Stimulated activated CD4-positive, alpha-beta T cell treated with anti-CD3 and anti-CD28 coated beads, Interleukin-2, amount 100 ng/mL, for 4 hours (primary cell): Measurements from ENCODE around the gene DUSP9.
"Not testable (repeated sequence)": the region's sequence is repeated elsewhere in the genome, so short reads cannot be mapped to it uniquely, and the experiment has no call there.

Source experiments
- DNase-seq: peaks from one replicate; pipeline ENCODE4 v3.0.0-alpha.2; 2020; ENCODE audit warnings: low read depth

Gene DUSP9

GRCh38 chrX:153691032-153691827 is 44.2 kb downstream of the DUSP9 start:
- DNase-seq = not testable (repeated sequence)

- no peak for DNase-seq
Observed at GRCh38 chrX:153692003-153692402, 45.0 kb downstream of the DUSP9 start.

GRCh38 chrX:153692611-153693156 is 45.7 kb downstream of the DUSP9 start:
- no peak for DNase-seq

DNA sequence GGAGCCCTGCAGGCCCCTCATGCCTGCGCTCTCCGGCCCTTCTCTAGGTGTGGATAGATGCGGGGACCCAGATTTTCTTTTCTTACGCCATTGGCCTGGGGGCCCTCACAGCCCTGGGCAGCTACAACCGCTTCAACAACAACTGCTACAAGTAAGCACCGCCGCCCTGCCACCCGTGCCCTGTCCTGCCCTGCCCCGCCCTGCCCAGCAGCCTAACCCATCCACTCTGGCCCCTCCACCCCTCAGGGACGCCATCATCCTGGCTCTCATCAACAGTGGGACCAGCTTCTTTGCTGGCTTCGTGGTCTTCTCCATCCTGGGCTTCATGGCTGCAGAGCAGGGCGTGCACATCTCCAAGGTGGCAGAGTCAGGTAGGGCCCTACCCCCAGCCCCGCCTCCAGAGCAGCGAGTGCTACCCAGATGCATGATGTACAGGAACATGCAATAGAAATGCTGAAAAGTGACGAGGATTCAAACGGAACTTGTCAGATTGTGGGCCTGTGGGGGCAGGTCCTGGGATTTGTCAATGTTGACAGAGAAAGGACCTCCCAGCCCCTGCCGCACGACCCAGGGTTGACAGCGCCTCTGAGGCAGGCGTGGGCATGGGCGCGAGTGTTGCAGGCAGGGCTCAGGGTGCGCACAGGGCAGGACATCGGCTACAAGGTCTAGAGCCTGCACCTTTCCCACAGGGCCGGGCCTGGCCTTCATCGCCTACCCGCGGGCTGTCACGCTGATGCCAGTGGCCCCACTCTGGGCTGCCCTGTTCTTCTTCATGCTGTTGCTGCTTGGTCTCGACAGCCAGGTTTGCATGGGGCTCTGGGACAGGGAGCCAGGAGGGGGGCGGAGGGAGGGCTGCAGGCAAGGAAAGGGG is 46.4 kb downstream of the DUSP9 start:
- no peak for DNase-seq

DNA sequence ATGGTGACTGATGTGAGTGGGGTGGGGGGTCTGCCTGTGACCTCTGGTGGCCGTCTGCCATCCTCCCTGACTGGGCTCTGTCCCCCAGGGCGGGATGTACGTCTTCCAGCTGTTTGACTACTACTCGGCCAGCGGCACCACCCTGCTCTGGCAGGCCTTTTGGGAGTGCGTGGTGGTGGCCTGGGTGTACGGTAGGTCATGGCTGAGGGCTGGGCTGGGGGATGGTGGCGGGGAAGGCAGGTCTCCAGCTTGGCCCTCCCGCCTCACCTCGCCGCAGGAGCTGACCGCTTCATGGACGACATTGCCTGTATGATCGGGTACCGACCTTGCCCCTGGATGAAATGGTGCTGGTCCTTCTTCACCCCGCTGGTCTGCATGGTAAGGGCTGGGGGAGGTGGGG is 47.3 kb downstream of the DUSP9 start:
- DNase-seq = not testable (repeated sequence)

DNA sequence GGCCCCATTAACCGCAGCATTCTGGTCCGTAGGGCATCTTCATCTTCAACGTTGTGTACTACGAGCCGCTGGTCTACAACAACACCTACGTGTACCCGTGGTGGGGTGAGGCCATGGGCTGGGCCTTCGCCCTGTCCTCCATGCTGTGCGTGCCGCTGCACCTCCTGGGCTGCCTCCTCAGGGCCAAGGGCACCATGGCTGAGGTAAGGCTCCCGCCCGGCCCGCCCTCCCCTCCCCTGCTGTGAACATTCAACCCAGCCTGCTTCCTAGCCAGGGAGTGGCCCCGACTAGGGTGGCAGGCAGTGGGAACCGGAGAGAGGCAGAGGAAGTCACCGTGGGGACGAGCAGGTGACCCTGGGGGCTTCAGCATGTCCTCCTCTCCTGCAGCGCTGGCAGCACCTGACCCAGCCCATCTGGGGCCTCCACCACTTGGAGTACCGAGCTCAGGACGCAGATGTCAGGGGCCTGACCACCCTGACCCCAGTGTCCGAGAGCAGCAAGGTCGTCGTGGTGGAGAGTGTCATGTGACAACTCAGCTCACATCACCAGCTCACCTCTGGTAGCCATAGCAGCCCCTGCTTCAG is 47.8 kb downstream of the DUSP9 start:
- DNase-seq = no peak

- no peak for DNase-seq
Observed at GRCh38 chrX:153696100-153696499, 49.1 kb downstream of the DUSP9 start.

DNA sequence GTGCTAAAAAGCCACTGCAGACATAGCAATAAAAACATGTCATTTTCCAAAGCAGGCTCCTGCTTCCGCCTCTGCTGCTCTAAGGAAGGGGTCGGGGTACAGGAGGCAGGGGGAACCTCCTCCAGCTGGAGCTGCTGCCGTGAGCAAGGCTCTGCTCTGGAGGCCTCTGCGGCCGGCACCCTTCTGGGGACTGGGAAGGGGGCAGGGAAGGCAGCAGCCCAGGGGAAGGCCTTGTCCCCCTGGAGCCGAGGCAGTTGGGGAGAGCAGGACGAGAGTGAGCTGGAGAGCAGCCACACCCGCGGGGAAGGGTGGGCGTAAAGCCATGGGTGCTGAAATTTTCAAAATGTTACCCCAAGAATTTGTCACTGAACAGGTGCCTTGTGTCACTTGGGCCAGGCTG is 49.5 kb downstream of the DUSP9 start:
- not testable (repeated sequence) for DNase-seq

DNA sequence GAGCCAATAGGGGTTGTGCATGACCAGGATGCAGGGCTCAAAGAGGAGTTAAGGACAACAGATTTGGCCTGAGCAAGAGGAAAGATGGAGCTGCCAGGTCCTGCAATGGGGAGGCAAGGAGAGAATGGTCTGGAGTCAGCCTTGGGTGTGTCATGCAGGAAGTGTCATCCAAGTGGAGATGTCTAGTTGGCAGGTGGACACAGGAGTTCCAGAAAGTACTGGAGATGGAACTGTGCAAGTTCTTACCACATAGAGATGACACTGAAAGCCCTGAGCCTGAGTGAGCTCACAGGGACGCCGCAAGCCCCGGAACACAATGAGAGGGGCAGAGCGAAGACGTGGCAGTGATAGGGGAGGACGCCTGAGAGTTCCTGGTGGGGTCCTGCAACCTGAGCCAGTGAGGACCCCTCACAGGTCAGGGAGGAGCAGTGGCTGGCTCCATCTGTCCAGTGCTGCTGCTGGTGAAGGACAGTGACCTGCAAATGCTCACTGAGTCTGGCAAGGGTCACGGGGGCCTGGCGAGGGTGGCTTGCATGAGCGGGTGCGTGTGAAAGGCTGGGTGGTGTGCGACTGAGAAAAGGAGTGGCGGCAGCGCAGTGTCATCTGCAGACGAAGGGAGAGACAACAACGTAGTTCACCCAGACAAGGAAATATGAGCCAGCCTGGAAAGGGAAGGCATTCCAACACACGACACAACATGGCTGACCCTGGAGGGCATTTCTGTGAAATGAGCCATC is 50.2 kb downstream of the DUSP9 start:
- not testable (repeated sequence) for DNase-seq

DNA sequence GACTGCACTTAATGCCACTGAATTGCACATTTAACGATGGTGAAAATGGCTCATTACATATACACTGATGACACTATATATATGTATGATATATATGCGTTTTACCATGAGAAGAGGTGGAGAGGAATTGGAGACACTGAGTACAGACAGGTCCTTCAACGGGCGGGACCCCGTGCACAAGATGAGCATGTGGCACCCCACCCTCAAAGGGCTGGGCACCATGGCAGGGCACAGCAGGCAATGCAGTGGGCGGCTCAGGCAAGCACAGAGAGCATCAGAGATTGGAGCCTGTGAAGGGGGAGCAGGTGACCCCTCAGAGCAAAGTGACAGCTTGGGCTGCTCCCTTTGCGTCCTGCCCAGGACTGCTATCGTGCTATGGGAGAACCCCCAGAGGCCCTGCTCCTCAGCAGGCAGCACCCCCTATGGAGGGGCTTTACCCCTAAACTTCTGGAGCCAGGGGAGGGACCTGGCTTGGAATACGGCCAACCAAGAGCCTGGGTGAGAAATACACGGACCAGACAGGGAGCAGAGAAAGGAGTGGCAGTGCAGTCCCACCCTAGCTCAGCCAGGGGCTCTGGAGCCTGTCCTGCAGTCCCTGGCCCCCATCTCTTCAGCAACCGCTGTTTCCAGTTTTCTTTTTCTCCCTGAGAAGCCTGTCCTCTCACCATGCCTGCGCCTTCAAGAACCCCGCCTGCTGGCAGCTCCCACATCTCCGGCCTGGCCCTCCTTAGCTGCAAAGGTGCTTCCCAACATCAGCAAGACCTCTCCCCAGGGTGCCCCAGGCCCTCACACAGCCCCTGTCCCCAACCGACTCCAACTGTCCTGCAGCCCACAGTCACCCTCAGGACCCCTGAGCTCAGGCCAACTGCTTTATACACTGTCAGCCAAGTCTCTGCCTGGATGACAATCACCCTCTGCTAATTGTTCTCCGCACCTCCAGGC is 51.2 kb downstream of the DUSP9 start:
- DNase-seq = no peak

- not testable (repeated sequence) for DNase-seq
Observed at GRCh38 chrX:153699210-153699783, 52.3 kb downstream of the DUSP9 start.

GRCh38 chrX:153699784-153700371 is 52.9 kb downstream of the DUSP9 start:
- not testable (repeated sequence) for DNase-seq

- no peak for DNase-seq
Observed at GRCh38 chrX:153700376-153700945, 53.5 kb downstream of the DUSP9 start.
